Measurements from ENCODE around the gene TDRD9. TPM values are rescaled to one million over a fixed set of nuclear protein-coding genes. Genes with fewer than 3 reads are reported as not detected.

The TDRD9 gene
- total RNA-seq, 1 experiment from 2014 or later = not detected

DNA sequence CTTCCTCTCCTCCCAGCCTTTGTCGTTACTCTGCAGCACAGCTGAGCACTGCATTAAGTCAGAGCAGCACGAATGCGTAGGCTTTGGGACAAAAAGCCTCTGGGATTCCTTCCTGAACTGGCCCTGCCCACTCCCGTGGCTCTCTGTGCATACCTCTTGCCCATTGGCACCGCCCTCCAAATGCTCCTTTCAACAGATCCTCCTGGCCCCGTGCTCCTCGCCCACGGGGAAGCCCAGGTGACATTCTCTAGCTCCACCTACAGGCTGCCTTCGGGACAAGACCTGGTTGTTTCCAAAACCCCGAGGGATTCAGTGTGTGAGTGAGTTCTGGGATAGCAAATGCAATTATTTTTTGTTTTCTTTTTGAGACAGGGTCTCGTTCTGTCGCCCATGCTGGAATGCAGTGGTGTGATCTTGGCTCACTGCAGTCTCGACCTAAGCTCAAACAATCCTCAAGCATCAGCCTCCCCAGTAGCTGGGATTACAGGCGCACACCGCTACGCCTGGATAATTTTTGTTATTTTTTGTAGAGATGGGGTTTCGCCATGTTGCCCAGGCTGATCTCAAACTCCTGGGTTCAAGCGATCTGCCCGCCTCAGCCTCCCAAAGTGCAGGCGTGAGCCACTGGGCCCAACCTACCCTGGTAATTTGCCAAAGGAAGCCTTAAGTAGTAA lies 17.9 kb upstream of the TDRD9 start:
- peak; percentile 95 for ATAC-seq
- no peak for TF ChIP-seq SIN3A (IDR thresholded peaks at IDR 0.05; ENCODE audit: borderline replicate concordance, insufficient read depth, low read depth, low read length)
- TF ChIP-seq, protein P1, sequence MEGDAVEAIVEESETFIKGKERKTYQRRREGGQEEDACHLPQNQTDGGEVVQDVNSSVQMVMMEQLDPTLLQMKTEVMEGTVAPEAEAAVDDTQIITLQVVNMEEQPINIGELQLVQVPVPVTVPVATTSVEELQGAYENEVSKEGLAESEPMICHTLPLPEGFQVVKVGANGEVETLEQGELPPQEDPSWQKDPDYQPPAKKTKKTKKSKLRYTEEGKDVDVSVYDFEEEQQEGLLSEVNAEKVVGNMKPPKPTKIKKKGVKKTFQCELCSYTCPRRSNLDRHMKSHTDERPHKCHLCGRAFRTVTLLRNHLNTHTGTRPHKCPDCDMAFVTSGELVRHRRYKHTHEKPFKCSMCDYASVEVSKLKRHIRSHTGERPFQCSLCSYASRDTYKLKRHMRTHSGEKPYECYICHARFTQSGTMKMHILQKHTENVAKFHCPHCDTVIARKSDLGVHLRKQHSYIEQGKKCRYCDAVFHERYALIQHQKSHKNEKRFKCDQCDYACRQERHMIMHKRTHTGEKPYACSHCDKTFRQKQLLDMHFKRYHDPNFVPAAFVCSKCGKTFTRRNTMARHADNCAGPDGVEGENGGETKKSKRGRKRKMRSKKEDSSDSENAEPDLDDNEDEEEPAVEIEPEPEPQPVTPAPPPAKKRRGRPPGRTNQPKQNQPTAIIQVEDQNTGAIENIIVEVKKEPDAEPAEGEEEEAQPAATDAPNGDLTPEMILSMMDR (IDR thresholded peaks at IDR 0.05) = peak; percentile 84
- intact Hi-C loops (cut with micrococcal nuclease; ENCODE audit: unreplicated experiment) (loop anchor here (5.0 kb wide), 1 partner anchor 103 kb away; no protein-coding TSS in a partner anchor), in situ Hi-C loops (cut with HindIII; ENCODE audit: low pct_unique_long_range_greater_than_20kb, low sequenced_read_pairs) (no loop called here)
- H3K9me3 ChIP-seq (ENCODE audit: control insufficient read depth, insufficient read depth, low read depth, low read length) = no peaks in the 10 kb centered on the region
- H3K27ac ChIP-seq (ENCODE audit: low read length) = no peak overlapping the region
- BruUV-seq (replicated peaks) = no TSS peak
- H3K4me1 ChIP-seq (ENCODE audit: control insufficient read depth, insufficient read depth, low read length) = no peaks in the 10 kb centered on the region
- POLR2A ChIA-PET = interaction anchor here (0.6 kb wide), 2 partner anchors 104 to 482 kb away, joined by 3 to 4 read pairs; no protein-coding TSS in a partner anchor
- DNase-seq (ENCODE audit: low read depth, low spot score) = no peak
- H3K27me3 ChIP-seq (ENCODE audit: control insufficient read depth, insufficient read depth, low read length) = no peaks in the 10 kb centered on the region
- H3K36me3 ChIP-seq (ENCODE audit: control insufficient read depth, insufficient read depth, low read length) = peaks cover 12% of the 10 kb centered on the region
- CTCF ChIA-PET = interaction anchor here (0.5 to 2.2 kb wide), 4 partner anchors 10 to 112 kb away, joined by 3 to 12 read pairs (median 4); no protein-coding TSS in a partner anchor
- H3K4me3 ChIP-seq (ENCODE audit: low read depth in 2 of 2, low read length in 2 of 2) = no peak overlapping the region

DNA sequence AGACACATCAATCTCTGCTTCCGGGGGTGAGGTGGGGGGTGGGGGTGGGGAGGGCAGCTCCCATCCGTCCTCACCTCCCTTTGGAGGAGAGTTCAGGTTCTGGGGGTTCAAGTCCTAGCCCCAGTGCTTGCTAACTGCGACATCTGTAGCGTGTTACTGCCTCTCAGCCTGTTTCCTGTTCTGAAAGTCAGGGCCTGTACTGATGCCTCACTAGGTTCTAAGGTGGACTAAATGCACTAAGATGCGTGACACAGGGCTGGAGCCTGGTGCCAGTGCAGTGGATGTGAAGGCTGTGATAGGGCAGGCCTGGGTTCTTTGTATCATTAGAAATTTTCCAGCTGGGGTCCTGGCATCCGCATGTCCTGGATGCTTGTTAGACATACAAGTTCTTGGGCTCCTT lies 17.3 kb upstream of the TDRD9 start:
- no peak for DNase-seq (ENCODE audit: low read depth, low spot score)
- CTCF ChIA-PET = interaction anchor here (0.6 to 2.2 kb wide), 3 partner anchors 10 to 113 kb away, joined by 3 to 12 read pairs (median 3); no protein-coding TSS in a partner anchor
- no peak overlapping the region for H3K4me3 ChIP-seq (ENCODE audit: low read depth in 2 of 2, low read length in 2 of 2)
- intact Hi-C loops (cut with micrococcal nuclease; ENCODE audit: unreplicated experiment) = loop anchor here (5.0 kb wide), 1 partner anchor 104 kb away; no protein-coding TSS in a partner anchor
- peak; percentile 26; the same call in 1 of the 2 replicates for ATAC-seq
- POLR2A ChIA-PET = interaction anchor here (0.6 kb wide), 1 partner anchor 482 kb away, joined by 4 read pairs; no protein-coding TSS in a partner anchor
- H3K27ac ChIP-seq (ENCODE audit: low read length) = no peak overlapping the region
- no peaks in the 10 kb centered on the region for H3K9me3 ChIP-seq (ENCODE audit: control insufficient read depth, insufficient read depth, low read depth, low read length)
- H3K36me3 ChIP-seq (ENCODE audit: control insufficient read depth, insufficient read depth, low read length) = peaks cover 12% of the 10 kb centered on the region
- in situ Hi-C loops (cut with HindIII; ENCODE audit: low pct_unique_long_range_greater_than_20kb, low sequenced_read_pairs) = no loop called here
- no peaks in the 10 kb centered on the region for H3K4me1 ChIP-seq (ENCODE audit: control insufficient read depth, insufficient read depth, low read length)
- no TSS peak for BruUV-seq (replicated peaks)
- TF ChIP-seq, protein P1 (IDR thresholded peaks at IDR 0.05) = no peak
- TF ChIP-seq TCF7L2 (IDR thresholded peaks at IDR 0.05; ENCODE audit: low read depth, low read length) = no peak
- TF ChIP-seq REST (IDR thresholded peaks at IDR 0.05; ENCODE audit: insufficient read depth in 1 of 2, low read depth in 2 of 2, low read length in 1 of 2) = no peak
- no peak for TF ChIP-seq POLR2AphosphoS5 (IDR thresholded peaks at IDR 0.05; ENCODE audit: low read depth, low read length)
- no peak for TF ChIP-seq SIN3A (IDR thresholded peaks at IDR 0.05; ENCODE audit: borderline replicate concordance, insufficient read depth, low read depth, low read length)
- H3K27me3 ChIP-seq (ENCODE audit: control insufficient read depth, insufficient read depth, low read length) = no peaks in the 10 kb centered on the region

All from Panc1 (cell line).